ENCODE measurements around the gene OPRM1. TPM values are rescaled to one million over a fixed set of nuclear protein-coding genes. Genes with fewer than 3 reads are reported as not detected.
"Not testable (repeated sequence)": the region's sequence is repeated elsewhere in the genome, so short reads cannot be mapped to it uniquely, and the experiment has no call there.

The OPRM1 gene
- total RNA-seq, 3 donors from 2014 or later = not detected

GRCh38 chr6:154071711-154072110 is 32.7 kb downstream of the OPRM1 start:
- peaks cover 0 to 7% of the 10 kb centered on the region in 2 donors for H3K9me3 ChIP-seq
- TF ChIP-seq CTCF (IDR thresholded peaks at IDR 0.05) (no peak), POLR2AphosphoS5 (IDR thresholded peaks at IDR 0.05) (no peak), POLR2A (IDR thresholded peaks at IDR 0.05) (no peak)
- no peaks in the 10 kb centered on the region for H3K36me3 ChIP-seq
- H3K27me3 ChIP-seq = no peaks in the 10 kb centered on the region
- intact Hi-C loops (cut with DNase I; ENCODE audit: low total_unique reads) = no loop called here
- no peak overlapping the region for H3K27ac ChIP-seq
- no peak overlapping the region for H3K4me3 ChIP-seq
- DNase-seq (ENCODE audit: low spot score in 2 of 2) = no peak
- no peaks in the 10 kb centered on the region for H3K4me1 ChIP-seq

- not testable (repeated sequence) for H3K4me3 ChIP-seq, H3K27me3 ChIP-seq
Measured at GRCh38 chr6:154078596-154078995, 39.6 kb downstream of the OPRM1 start.

GRCh38 chr6:154080461-154081189 is 41.6 kb downstream of the OPRM1 start:
- DNase-seq (ENCODE audit: low spot score in 2 of 2) = no peak
- Histone ChIP-seq H3K9me3 (no peaks in the 10 kb centered on the region), H3K27ac (no peak overlapping the region), H3K36me3 (no peaks in the 10 kb centered on the region), H3K27me3 (no peaks in the 10 kb centered on the region), H3K4me3 (no peak overlapping the region), H3K4me1 (no peaks in the 10 kb centered on the region)
- intact Hi-C loops (cut with DNase I; ENCODE audit: low total_unique reads) = no loop called here
- no peak for TF ChIP-seq POLR2A (IDR thresholded peaks at IDR 0.05)
- no peak for TF ChIP-seq CTCF (IDR thresholded peaks at IDR 0.05)
- TF ChIP-seq POLR2AphosphoS5 (IDR thresholded peaks at IDR 0.05) = no peak

More at GRCh38 chr6:154078596-154078995, 39.6 kb downstream of the OPRM1 start:
- H3K4me1 ChIP-seq; H3K27ac ChIP-seq; H3K36me3 ChIP-seq; H3K9me3 ChIP-seq; intact Hi-C loops (cut with DNase I; ENCODE audit: low total_unique reads); DNase-seq (ENCODE audit: low spot score in 2 of 2): not testable (repeated sequence)

- DNase-seq (ENCODE audit: low spot score in 2 of 2) = no peak
- intact Hi-C loops (cut with DNase I; ENCODE audit: low total_unique reads) = no loop called here
Measured at GRCh38 chr6:154086510-154086909, 47.5 kb downstream of the OPRM1 start.

GRCh38 chr6:154092326-154092962 is 53.4 kb downstream of the OPRM1 start:
- H3K27me3 ChIP-seq = no peaks in the 10 kb centered on the region
- DNase-seq (ENCODE audit: low spot score in 2 of 2) = no peak
- no peaks in the 10 kb centered on the region for H3K36me3 ChIP-seq
- H3K4me1 ChIP-seq = no peaks in the 10 kb centered on the region
- no peak overlapping the region for H3K27ac ChIP-seq
- TF ChIP-seq CTCF (IDR thresholded peaks at IDR 0.05) (no peak), POLR2AphosphoS5 (IDR thresholded peaks at IDR 0.05) (no peak), POLR2A (IDR thresholded peaks at IDR 0.05) (no peak)
- H3K4me3 ChIP-seq = no peak overlapping the region
- H3K9me3 ChIP-seq = no peaks in the 10 kb centered on the region
- intact Hi-C loops (cut with DNase I; ENCODE audit: low total_unique reads) = no loop called here

More at GRCh38 chr6:154086510-154086909, 47.5 kb downstream of the OPRM1 start:
- no peak overlapping the region for H3K4me3 ChIP-seq
- no peaks in the 10 kb centered on the region for H3K9me3 ChIP-seq
- H3K27me3 ChIP-seq = no peaks in the 10 kb centered on the region
- H3K36me3 ChIP-seq = no peaks in the 10 kb centered on the region
- TF ChIP-seq POLR2AphosphoS5 (IDR thresholded peaks at IDR 0.05) (no peak), CTCF (IDR thresholded peaks at IDR 0.05) (no peak), POLR2A (IDR thresholded peaks at IDR 0.05) (no peak)
- no peaks in the 10 kb centered on the region for H3K4me1 ChIP-seq
- H3K27ac ChIP-seq = no peak overlapping the region

All from breast epithelium (tissue), 4 donors.